HepG2 (cell line): Measurements from ENCODE around the gene SLC25A11. TPM values are rescaled to one million over a fixed set of nuclear protein-coding genes. Genes with fewer than 3 reads are reported as not detected.

Experiments used
- ATAC-seq: fragments of 200-7000 bp; cut with Tn5 transposase; 3 replicates; pipeline ENCODE4 v1.9.1; 2020; ENCODE audit warnings: mild to moderate bottlenecking, moderate library complexity
- BruUV-seq: library from RNA; stranded (reverse); fragments of 400-500 nt; replicated peaks from 2 replicates; lab custom pipeline; 2021; lab: Mats Ljungman, UMichigan
- CTCF ChIA-PET: fragments of 300-600 bp; formaldehyde crosslinking; extraction: SDS; loops from one replicate; lab custom pipeline; 2021; ENCODE audit warnings: low total read pairs, inconsistent platforms, low intra/inter-chr PET ratio; lab: Yijun Ruan, JAX
- POLR2A ChIA-PET: fragments of 350-600 bp; sonication (Branson Sonifier 250); formaldehyde crosslinking; loops from one replicate; lab custom pipeline; 2020; ENCODE audit warnings: antibody characterized with exemption, inconsistent platforms; lab: Yijun Ruan, JAX
- DNase-seq: peaks from one replicate; pipeline ENCODE4 v3.0.0-alpha.2; 2015; ENCODE audit warnings: low spot score
- FAIRE-seq: peaks from 3 replicates; lab custom pipeline; 2011; peaks lifted over from hg19 to GRCh38; lab: Jason Lieb, UNC
- H2AFZ ChIP-seq: one replicate; pipeline ENCODE4 v1.6.1; 2011; ENCODE audit warnings: low read length, inconsistent platforms
- H3K27ac ChIP-seq: fragments of 300-600 bp; 3 replicates; pipeline ENCODE4 v1.8.0; 2011; ENCODE audit warnings: mixed run types, mild to moderate bottlenecking, mixed read lengths, low read length, inconsistent platforms; ENCODE audit not compliant: insufficient read depth; ENCODE audit errors: extremely low read length
- H3K27me3 ChIP-seq, 2 experiments: fragments of 200-600 bp in 1 of 2; 2 replicates in 1 of 2; 3 replicates in 1 of 2; pipeline versions ENCODE4 v1.6.0 to v1.8.0; 2011; ENCODE audit warnings: low read length in 2 of 2, mild to moderate bottlenecking in 2 of 2, moderate library complexity in 2 of 2, inconsistent platforms in 1 of 2; ENCODE audit not compliant: insufficient read depth in 2 of 2, control insufficient read depth in 1 of 2
- H3K36me3 ChIP-seq, 2 experiments: fragments of 200-600 bp in 1 of 2; replicated peaks in 1 of 2; 2 replicates in 1 of 2; 3 replicates in 1 of 2; pipeline versions ENCODE4 v1.5.1 to v1.8.0; 2011; ENCODE audit warnings: low read length in 2 of 2, inconsistent platforms in 1 of 2; ENCODE audit not compliant: insufficient read depth in 2 of 2, control insufficient read depth in 1 of 2
- H3K4me1 ChIP-seq: 2 replicates; pipeline ENCODE4 v1.5.1; 2012; ENCODE audit warnings: low read length, inconsistent platforms; ENCODE audit not compliant: insufficient read depth
- H3K4me2 ChIP-seq: 2 replicates; pipeline ENCODE4 v1.6.0; 2011; ENCODE audit warnings: low read depth, low read length, inconsistent platforms
- H3K4me3 ChIP-seq, 3 experiments: fragments of 200-600 bp in 1 of 3; sonication (generic), shearing (Covaris generic) in 1 of 3; replicated peaks in 1 of 3; 2 replicates each; pipeline ENCODE4 v1.5.1; 2011 to 2016; ENCODE audit warnings: low read length in 3 of 3, inconsistent platforms in 2 of 3, low read depth in 2 of 3, mild to moderate bottlenecking in 2 of 3, control low read depth in 1 of 3, mixed read lengths in 1 of 3; ENCODE audit not compliant: insufficient read depth in 1 of 3
- H3K79me2 ChIP-seq: one replicate; pipeline ENCODE4 v1.6.1; 2011; ENCODE audit warnings: low read length, inconsistent platforms; ENCODE audit not compliant: insufficient read depth
- H3K9ac ChIP-seq: 2 replicates; pipeline ENCODE4 v1.6.0; 2011; ENCODE audit warnings: mild to moderate bottlenecking, low read depth, low read length, inconsistent platforms; ENCODE audit not compliant: insufficient read depth
- H3K9me3 ChIP-seq: 2 replicates; pipeline ENCODE4 v1.5.1; 2012; ENCODE audit warnings: mild to moderate bottlenecking, low read length
- H4K20me1 ChIP-seq: 2 replicates; pipeline ENCODE4 v1.6.0; 2011; ENCODE audit warnings: inconsistent platforms, mild to moderate bottlenecking, low read length, moderate library complexity; ENCODE audit not compliant: insufficient read depth
- ISL2 ChIP-seq: sonication (generic); formaldehyde crosslinking; IDR thresholded peaks from 2 replicates; pipeline ENCODE4 v1.5.0; 2020; ENCODE audit warnings: missing genetic modification reagents
- MAFK ChIP-seq, 2 experiments: IDR thresholded peaks in 1 of 2; conservative IDR thresholded peaks in 1 of 2; 2 replicates each; pipeline ENCODE4 v1.6.1; 2011; ENCODE audit warnings: improper control_type of control experiment in 2 of 2, low read length in 2 of 2
- POLR2AphosphoS5 ChIP-seq: IDR thresholded peaks from 2 replicates; pipeline ENCODE4 v1.6.1; 2012; ENCODE audit warnings: low read depth, low read length
- TCF12 ChIP-seq, 2 experiments: fragments of 450-650 bp in 1 of 2; sonication (generic) in 1 of 2; formaldehyde crosslinking in 1 of 2; IDR thresholded peaks; 2 replicates each; pipeline versions ENCODE4 v1.6.1 to v1.8.0; 2017 to 2022; ENCODE audit warnings: antibody characterized with exemption in 1 of 2, mild to moderate bottlenecking in 1 of 2, missing genetic modification reagents in 1 of 2, moderate library complexity in 1 of 2
- ZFP41 ChIP-seq: sonication (generic); formaldehyde crosslinking; IDR thresholded peaks from 2 replicates; pipeline ENCODE4 v1.4.0; 2020; ENCODE audit warnings: mild to moderate bottlenecking, missing genetic modification reagents, borderline replicate concordance
- ZNF441 ChIP-seq: sonication (generic); formaldehyde crosslinking; IDR thresholded peaks from 2 replicates; pipeline ENCODE4 v1.7.0; 2021; ENCODE audit warnings: missing genetic modification reagents, borderline replicate concordance
- ZNF674 ChIP-seq: sonication (generic); formaldehyde crosslinking; IDR thresholded peaks from 2 replicates; pipeline ENCODE4 v1.5.0; 2020; ENCODE audit warnings: low read depth, mild to moderate bottlenecking, missing genetic modification reagents
- ZNF75D ChIP-seq: sonication (generic); formaldehyde crosslinking; IDR thresholded peaks from 2 replicates; pipeline ENCODE4 v1.8.1; 2023; ENCODE audit warnings: missing genetic modification reagents, mild to moderate bottlenecking, borderline replicate concordance
- WGBS: methylation state at CpG from one replicate; pipeline ENCODE4 v1.1.6; 2017; ENCODE audit warnings: low lambda C conversion rate; 5-methylcytosine and 5-hydroxymethylcytosine counted together
- in situ Hi-C: cut with HindIII; loops from 2 replicates; pipeline ENCODE4 v1.10.0; 2017; ENCODE audit warnings: low pct_unique_long_range_greater_than_20kb; ENCODE audit not compliant: extremely low pct_ligation_motif_present
- intact Hi-C: fragments of 100-400 bp; cut with micrococcal nuclease; formaldehyde crosslinking; loops from one replicate; pipeline ENCODE4 v1.10.0; 2022; ENCODE audit not compliant: unreplicated experiment
- polyA plus RNA-seq, 8 experiments: library from polyadenylated mRNA; depleted of rRNA in 3 of 8; stranded (reverse) in 7 of 8; unstranded in 1 of 8; fragments of >200 nt; fragmentation: Illumina TruSeq in 4 of 8; extraction: Trizol in 4 of 8; gene quantifications; 2 replicates each; pipeline versions ENCODE4 v1.2.1 to v1.2.3, GENCODE V29; 2011 to 2016; ENCODE audit warnings: low read depth in 4 of 8, missing spikeins in 1 of 8, mixed read lengths in 1 of 8; ENCODE audit not compliant: insufficient read depth in 1 of 8
- total RNA-seq, 5 experiments: library from RNA; depleted of rRNA; stranded (reverse); fragments of >200 nt; fragmentation: Illumina TruSeq; extraction: Trizol; gene quantifications; 2 replicates each; pipeline ENCODE4 v1.2.3, GENCODE V29; 2016; ENCODE audit warnings: low read depth in 1 of 5
- TF ChIP-seq, protein P1 (sequence below): sonication (generic); formaldehyde crosslinking; IDR thresholded peaks from 2 replicates; pipeline ENCODE4 v1.5.0; 2020; ENCODE audit warnings: mild to moderate bottlenecking, missing genetic modification reagents, moderate library complexity

Gene SLC25A11
- total and polyA plus RNA-seq, 2 of the 13 experiments (the other 11 are each of a cell fraction or from before 2014, with no cell fraction given): 35.4 to 47.2 TPM

DNA sequence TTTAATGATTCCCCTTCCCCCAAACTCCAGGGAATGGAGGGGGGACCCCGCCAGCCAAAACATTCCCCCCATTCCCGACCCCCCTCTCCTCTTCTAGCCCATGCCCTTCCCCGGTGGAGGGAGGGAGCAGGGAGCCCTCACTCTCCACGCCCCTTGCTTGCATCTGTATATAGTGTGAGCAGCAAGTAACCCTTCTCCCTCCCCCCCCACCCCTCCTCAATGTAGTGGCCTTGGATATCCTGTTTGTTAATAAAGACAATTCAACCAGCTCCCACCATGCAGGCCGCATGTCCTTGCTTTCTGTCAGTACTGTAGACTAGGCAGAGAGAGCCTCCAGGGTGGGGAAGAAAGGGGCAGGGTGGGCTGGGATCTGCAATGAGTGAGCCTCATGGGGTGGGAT, 42.1 kb downstream of the SLC25A11 start:
- Histone ChIP-seq H3K79me2 (no peaks in the 10 kb centered on the region), H3K4me3 (no peak overlapping the region), H3K4me2 (no peak overlapping the region), H2AFZ (no peak overlapping the region), H4K20me1 (no peaks in the 10 kb centered on the region), H3K27me3 (no peaks in the 10 kb centered on the region), H3K9me3 (no peaks in the 10 kb centered on the region), H3K4me1 (peaks cover under 1% of the 10 kb centered on the region; the same call in 1 of the 2 replicates), H3K27ac (no peak overlapping the region), H3K9ac (no peak overlapping the region), H3K36me3 (peaks cover 26 to 46% of the 10 kb centered on the region in 2 experiments; a peak in 4 of 5 replicates)
- intact Hi-C loops (no loop called here), in situ Hi-C loops (loop anchor here (10.0 kb wide), 1 partner anchor 343 kb away; the partner anchor contains the start of gene MYBBP1A)
- TF ChIP-seq MAFK (conservative IDR thresholded peaks at IDR 0.05 in 1 of 2, IDR thresholded peaks at IDR 0.05 in 1 of 2; ENCODE audit: low read length in 2 of 2): no peak
- TF ChIP-seq ISL2 (CRISPR knock-in tag): no peak
- no peak for TF ChIP-seq ZNF441 (CRISPR knock-in tag)
- TF ChIP-seq ZNF75D: no peak
- TF ChIP-seq ZNF674: no peak
- no peak for TF ChIP-seq POLR2AphosphoS5
- TF ChIP-seq, protein P1, sequence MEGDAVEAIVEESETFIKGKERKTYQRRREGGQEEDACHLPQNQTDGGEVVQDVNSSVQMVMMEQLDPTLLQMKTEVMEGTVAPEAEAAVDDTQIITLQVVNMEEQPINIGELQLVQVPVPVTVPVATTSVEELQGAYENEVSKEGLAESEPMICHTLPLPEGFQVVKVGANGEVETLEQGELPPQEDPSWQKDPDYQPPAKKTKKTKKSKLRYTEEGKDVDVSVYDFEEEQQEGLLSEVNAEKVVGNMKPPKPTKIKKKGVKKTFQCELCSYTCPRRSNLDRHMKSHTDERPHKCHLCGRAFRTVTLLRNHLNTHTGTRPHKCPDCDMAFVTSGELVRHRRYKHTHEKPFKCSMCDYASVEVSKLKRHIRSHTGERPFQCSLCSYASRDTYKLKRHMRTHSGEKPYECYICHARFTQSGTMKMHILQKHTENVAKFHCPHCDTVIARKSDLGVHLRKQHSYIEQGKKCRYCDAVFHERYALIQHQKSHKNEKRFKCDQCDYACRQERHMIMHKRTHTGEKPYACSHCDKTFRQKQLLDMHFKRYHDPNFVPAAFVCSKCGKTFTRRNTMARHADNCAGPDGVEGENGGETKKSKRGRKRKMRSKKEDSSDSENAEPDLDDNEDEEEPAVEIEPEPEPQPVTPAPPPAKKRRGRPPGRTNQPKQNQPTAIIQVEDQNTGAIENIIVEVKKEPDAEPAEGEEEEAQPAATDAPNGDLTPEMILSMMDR (CRISPR knock-in tag): no peak
- TF ChIP-seq TCF12 (IDR thresholded peaks at IDR 0.05): no peak
- TF ChIP-seq TCF12 (CRISPR knock-in tag; IDR thresholded peaks at IDR 0.05): no peak
- TF ChIP-seq ZFP41 (CRISPR knock-in tag): no peak
- BruUV-seq: no TSS peak
- ChIA-PET CTCF (no interaction called here), POLR2A (no interaction called here)
- no peak for DNase-seq
- no peak for ATAC-seq
- no peak for FAIRE-seq
- WGBS: 90% methylated on average over 5 of the region's 5 CpGs
